SK-N-SH (cell line): ENCODE measurements around the gene MSTO1.

Experiments used
- GABPA ChIP-seq: IDR thresholded peaks from 2 replicates; pipeline ENCODE4 v1.4.0; 2012; ENCODE audit warnings: low read depth, mild to moderate bottlenecking
- NRF1 ChIP-seq: IDR thresholded peaks from 2 replicates; pipeline ENCODE4 v1.6.1; 2012; ENCODE audit warnings: low read depth, mild to moderate bottlenecking, low read length
- TF ChIP-seq, protein P1 (sequence below): fragments of 200-600 bp; sonication (generic); IDR thresholded peaks from 2 replicates; pipeline ENCODE4 v1.6.1; 2017; ENCODE audit warnings: antibody characterized with exemption, mild to moderate bottlenecking, moderate library complexity

DNA sequence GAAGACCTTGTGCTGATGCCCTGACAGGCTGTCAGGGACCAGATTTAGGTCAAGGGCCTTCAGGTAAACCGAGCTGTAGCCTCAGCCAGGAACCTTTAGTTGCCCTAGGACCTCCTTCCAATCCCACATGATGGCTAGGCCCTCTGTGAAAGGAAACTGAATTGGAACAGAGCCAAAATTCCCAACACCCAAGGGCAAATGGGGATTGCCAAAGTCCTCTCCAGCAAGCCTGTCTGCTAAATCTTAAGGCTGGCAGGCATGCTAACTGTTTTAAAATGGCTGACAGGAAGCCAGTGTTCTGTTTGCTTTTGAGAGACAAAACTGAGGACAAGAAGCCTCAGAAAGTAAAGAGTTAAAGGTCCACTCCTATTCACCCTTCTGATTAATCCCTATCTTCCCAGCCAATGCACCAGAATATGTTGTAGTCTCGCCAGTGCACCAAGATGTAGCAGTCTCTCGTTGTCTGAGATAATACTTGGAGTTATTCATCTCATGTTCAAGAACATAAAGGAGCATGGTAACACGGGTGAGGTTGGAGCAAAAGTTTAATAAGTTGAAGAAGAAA, 35.1 kb downstream of the MSTO1 start:
- TF ChIP-seq, protein P1, sequence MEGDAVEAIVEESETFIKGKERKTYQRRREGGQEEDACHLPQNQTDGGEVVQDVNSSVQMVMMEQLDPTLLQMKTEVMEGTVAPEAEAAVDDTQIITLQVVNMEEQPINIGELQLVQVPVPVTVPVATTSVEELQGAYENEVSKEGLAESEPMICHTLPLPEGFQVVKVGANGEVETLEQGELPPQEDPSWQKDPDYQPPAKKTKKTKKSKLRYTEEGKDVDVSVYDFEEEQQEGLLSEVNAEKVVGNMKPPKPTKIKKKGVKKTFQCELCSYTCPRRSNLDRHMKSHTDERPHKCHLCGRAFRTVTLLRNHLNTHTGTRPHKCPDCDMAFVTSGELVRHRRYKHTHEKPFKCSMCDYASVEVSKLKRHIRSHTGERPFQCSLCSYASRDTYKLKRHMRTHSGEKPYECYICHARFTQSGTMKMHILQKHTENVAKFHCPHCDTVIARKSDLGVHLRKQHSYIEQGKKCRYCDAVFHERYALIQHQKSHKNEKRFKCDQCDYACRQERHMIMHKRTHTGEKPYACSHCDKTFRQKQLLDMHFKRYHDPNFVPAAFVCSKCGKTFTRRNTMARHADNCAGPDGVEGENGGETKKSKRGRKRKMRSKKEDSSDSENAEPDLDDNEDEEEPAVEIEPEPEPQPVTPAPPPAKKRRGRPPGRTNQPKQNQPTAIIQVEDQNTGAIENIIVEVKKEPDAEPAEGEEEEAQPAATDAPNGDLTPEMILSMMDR, result no peak
- TF ChIP-seq GABPA (no peak), NRF1 (no peak)
